DMS79 treated with DMSO at 0.1 percent for 48 hours (cell line): ENCODE data around the gene PTAR1.
"Not testable (repeated sequence)": the region's sequence is repeated elsewhere in the genome, so short reads cannot be mapped to it uniquely, and the experiment has no call there.

Experiments
- DNase-seq: peaks from one replicate; lab custom pipeline; 2025; lab: John Stamatoyannopoulos, UW

Gene PTAR1

GRCh38 chr9:69759421-69760277 lies at the start of gene PTAR1:
TSS of gene PTAR1 (minus strand) at chr9:69760011. CDS start at chr9:69759938, 73 bp downstream.
- DNase-seq: peak; percentile 51

- DNase-seq: no peak
Observed at GRCh38 chr9:69809304-69809863, 49.6 kb upstream of the PTAR1 start.

- no peak for DNase-seq
Observed at GRCh38 chr9:69806627-69807026, 46.8 kb upstream of the PTAR1 start.

- DNase-seq: no peak
Observed at GRCh38 chr9:69805962-69806515, 46.2 kb upstream of the PTAR1 start.

- no peak for DNase-seq
Observed at GRCh38 chr9:69801989-69802388, 42.2 kb upstream of the PTAR1 start.

- DNase-seq: not testable (repeated sequence)
Observed at GRCh38 chr9:69800027-69800426, 40.2 kb upstream of the PTAR1 start.

GRCh38 chr9:69799521-69799920 lies 39.7 kb upstream of the PTAR1 start:
- DNase-seq: not testable (repeated sequence)

GRCh38 chr9:69798744-69799143 lies 38.9 kb upstream of the PTAR1 start:
- DNase-seq: no peak

- DNase-seq: no peak
Observed at GRCh38 chr9:69797675-69798074, 37.9 kb upstream of the PTAR1 start.

- no peak for DNase-seq
Observed at GRCh38 chr9:69794356-69794755, 34.5 kb upstream of the PTAR1 start.

- no peak for DNase-seq
Observed at GRCh38 chr9:69785757-69786156, 25.9 kb upstream of the PTAR1 start.

- DNase-seq: no peak
Observed at GRCh38 chr9:69773258-69773657, 13.4 kb upstream of the PTAR1 start.

- no peak for DNase-seq
Observed at GRCh38 chr9:69771775-69772418, 12.1 kb upstream of the PTAR1 start.

GRCh38 chr9:69768716-69769115 lies 8.9 kb upstream of the PTAR1 start:
- DNase-seq: no peak

GRCh38 chr9:69768101-69768500 lies 8.3 kb upstream of the PTAR1 start:
- no peak for DNase-seq

GRCh38 chr9:69763862-69764261 lies 4.1 kb upstream of the PTAR1 start:
- not testable (repeated sequence) for DNase-seq

GRCh38 chr9:69762527-69762926 lies 2.7 kb upstream of the PTAR1 start:
- DNase-seq: no peak

GRCh38 chr9:69760278-69760610 lies 433 bp upstream of the PTAR1 start:
- no peak for DNase-seq

GRCh38 chr9:69759021-69759420 lies 790 bp downstream of the PTAR1 start:
- DNase-seq: peak; percentile 9

- DNase-seq: peak; percentile 24
Observed at GRCh38 chr9:69757996-69758675, 1.7 kb downstream of the PTAR1 start.

GRCh38 chr9:69755205-69755604 lies 4.6 kb downstream of the PTAR1 start:
- DNase-seq: no peak

GRCh38 chr9:69753830-69754229 lies 6.0 kb downstream of the PTAR1 start:
- DNase-seq: no peak
